ENCODE results near the gene PLA1A. TPM values are rescaled to one million over a fixed set of nuclear protein-coding genes. Genes with fewer than 3 reads are reported as not detected.
A peak's percentile ranks its signal among the peaks of the same experiment; 100 is the strongest.
"Not testable (repeated sequence)": the region's sequence is repeated elsewhere in the genome, so short reads cannot be mapped to it uniquely, and the experiment has no call there.

PLA1A gene, protein sequence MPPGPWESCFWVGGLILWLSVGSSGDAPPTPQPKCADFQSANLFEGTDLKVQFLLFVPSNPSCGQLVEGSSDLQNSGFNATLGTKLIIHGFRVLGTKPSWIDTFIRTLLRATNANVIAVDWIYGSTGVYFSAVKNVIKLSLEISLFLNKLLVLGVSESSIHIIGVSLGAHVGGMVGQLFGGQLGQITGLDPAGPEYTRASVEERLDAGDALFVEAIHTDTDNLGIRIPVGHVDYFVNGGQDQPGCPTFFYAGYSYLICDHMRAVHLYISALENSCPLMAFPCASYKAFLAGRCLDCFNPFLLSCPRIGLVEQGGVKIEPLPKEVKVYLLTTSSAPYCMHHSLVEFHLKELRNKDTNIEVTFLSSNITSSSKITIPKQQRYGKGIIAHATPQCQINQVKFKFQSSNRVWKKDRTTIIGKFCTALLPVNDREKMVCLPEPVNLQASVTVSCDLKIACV
- total RNA-seq = 1 to 10 TPM in 3 of 4 donors, under 1 TPM in 1; 0.97 to 9.6 (median 3.2) TPM

DNA sequence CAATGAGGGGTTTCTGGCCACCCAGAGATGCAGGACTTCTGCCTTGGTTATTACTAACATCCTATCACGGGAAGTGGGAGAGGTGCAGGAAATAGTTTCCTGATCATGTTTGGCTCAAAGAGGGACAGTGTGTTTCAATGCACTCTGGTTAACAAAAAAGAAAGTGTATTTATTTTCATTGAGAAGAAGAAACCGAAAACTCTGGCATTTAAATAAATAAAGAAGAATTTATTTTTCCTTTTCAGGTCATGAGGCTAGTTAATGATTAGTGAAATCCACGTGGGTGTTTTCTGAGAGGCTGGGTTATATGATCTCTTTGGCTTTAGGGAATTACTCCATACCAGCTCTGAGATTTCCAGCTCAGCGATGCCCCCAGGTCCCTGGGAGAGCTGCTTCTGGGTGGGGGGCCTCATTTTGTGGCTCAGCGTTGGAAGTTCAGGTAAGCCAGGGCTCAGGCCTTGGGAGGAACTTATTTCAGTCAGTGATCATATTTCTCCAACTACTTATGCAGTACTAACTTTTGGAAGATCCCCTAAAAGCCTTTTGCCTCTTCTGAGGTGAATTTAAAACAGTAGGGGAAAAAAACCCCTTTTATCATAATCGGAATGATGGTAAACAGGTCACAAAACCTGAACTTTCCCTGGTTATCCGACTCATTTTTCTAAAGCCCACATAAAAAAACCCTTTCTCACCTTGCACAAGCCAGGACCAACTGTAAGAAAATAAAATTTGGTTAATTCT, at the start of gene PLA1A:
Gene PLA1A, plus strand, starts transcription at position 338 of the 741 bp plus-strand sequence. Its CDS starts 29 bp downstream, at position 367.
- H3K4me1 ChIP-seq = peaks cover 40 to 46% of the 10 kb centered on the region in 2 donors
- ATAC-seq (no peak), DNase-seq (no peak)
- intact Hi-C loops (cut with DNase I; ENCODE audit: low total_unique reads) (loop anchor here (2.0 to 5.0 kb wide), 2 partner anchors 17 to 80 kb away; partner anchors contain the start of gene COX17), in situ Hi-C loops (cut with MboI; ENCODE audit: low sequenced_read_pairs in 4 of 4) (no loop called here)
- H3K27ac ChIP-seq = peak within 1 kb of the TSS; percentile 80 to 90 (median 87)
- no peak for TF ChIP-seq POLR2A (IDR thresholded peaks at IDR 0.05)
- TF ChIP-seq, protein P1, sequence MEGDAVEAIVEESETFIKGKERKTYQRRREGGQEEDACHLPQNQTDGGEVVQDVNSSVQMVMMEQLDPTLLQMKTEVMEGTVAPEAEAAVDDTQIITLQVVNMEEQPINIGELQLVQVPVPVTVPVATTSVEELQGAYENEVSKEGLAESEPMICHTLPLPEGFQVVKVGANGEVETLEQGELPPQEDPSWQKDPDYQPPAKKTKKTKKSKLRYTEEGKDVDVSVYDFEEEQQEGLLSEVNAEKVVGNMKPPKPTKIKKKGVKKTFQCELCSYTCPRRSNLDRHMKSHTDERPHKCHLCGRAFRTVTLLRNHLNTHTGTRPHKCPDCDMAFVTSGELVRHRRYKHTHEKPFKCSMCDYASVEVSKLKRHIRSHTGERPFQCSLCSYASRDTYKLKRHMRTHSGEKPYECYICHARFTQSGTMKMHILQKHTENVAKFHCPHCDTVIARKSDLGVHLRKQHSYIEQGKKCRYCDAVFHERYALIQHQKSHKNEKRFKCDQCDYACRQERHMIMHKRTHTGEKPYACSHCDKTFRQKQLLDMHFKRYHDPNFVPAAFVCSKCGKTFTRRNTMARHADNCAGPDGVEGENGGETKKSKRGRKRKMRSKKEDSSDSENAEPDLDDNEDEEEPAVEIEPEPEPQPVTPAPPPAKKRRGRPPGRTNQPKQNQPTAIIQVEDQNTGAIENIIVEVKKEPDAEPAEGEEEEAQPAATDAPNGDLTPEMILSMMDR (IDR thresholded peaks at IDR 0.05 in 4 of 5, conservative IDR thresholded peaks at IDR 0.05 in 1 of 5) = no peak
- no peaks in the 10 kb centered on the region for H3K27me3 ChIP-seq
- H3K36me3 ChIP-seq = no peaks in the 10 kb centered on the region
- H3K4me3 ChIP-seq = no peak within 1 kb of the TSS
- no peaks in the 10 kb centered on the region for H3K9me3 ChIP-seq

DNA sequence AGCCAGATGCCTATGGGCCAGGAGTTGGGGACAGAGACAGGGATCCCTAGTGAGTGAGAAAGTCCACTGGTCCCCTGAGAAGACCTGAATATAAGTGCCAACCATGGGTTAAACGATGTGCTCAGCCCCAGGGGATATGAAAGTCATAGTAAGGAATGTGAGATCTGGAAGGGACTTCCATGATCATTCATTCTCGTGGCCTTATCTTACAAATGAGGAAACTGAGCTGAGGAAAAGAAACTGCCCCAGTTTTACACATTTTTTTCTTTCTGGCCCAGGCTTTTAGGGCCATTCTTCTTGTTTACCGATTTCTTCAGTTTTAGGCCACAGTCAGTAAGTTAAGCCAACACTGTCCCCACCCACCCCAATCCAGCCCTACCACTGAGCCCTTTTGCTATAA, 49.3 kb upstream of the PLA1A start:
- H3K27ac ChIP-seq = no peak overlapping the region
- ATAC-seq (no peak), DNase-seq (no peak)
- no peaks in the 10 kb centered on the region for H3K4me1 ChIP-seq
- no peaks in the 10 kb centered on the region for H3K27me3 ChIP-seq
- H3K36me3 ChIP-seq = no peaks in the 10 kb centered on the region
- intact Hi-C loops (cut with DNase I; ENCODE audit: low total_unique reads) (no loop called here), in situ Hi-C loops (cut with MboI; ENCODE audit: low sequenced_read_pairs in 4 of 4) (no loop called here)
- no peaks in the 10 kb centered on the region for H3K9me3 ChIP-seq
- no peak overlapping the region for H3K4me3 ChIP-seq
- TF ChIP-seq POLR2A (IDR thresholded peaks at IDR 0.05) = no peak
- TF ChIP-seq, protein P1 (IDR thresholded peaks at IDR 0.05 in 4 of 5, conservative IDR thresholded peaks at IDR 0.05 in 1 of 5) = no peak

DNA sequence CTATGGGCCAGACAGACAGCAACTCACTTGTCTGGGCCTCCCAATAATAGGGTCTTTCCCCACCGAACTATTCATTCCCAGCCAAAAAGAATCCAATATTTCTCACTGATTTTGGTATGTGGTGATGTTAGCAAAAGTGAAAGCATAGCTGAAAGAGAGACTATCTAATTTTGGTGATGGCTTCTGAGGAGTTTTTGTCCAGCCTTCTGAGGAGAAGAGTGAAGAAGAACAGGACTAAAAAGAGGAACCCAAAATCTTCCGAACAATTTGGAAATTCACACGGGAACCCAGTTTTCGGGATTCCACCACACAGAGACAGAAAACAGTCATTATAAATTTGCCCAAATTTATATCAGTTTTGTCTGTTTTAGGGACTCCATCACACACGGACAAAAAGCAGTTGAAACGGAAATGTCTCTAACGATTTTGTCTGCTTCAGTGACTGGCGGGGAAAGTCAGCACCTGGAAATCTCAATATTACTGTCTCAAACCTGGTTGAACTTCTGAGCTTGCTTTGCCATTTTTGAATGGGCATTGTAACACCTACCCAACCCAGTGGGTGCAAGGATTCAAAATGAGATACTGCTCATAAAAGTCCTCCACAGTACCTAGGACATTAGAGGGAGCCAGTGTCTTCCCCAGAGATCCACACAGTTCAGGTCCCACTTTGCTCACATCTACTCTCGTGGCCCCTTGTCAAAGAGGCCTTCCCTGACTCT, 47.3 kb upstream of the PLA1A start:
- Histone ChIP-seq H3K36me3 (no peaks in the 10 kb centered on the region), H3K9me3 (no peaks in the 10 kb centered on the region), H3K4me3 (no peak overlapping the region), H3K27ac (no peak overlapping the region), H3K27me3 (no peaks in the 10 kb centered on the region), H3K4me1 (no peaks in the 10 kb centered on the region)
- ATAC-seq = peak in 1 of 2 donors; percentile 27
- TF ChIP-seq, protein P1 (IDR thresholded peaks at IDR 0.05 in 4 of 5, conservative IDR thresholded peaks at IDR 0.05 in 1 of 5) = no peak
- no peak for TF ChIP-seq POLR2A (IDR thresholded peaks at IDR 0.05)
- DNase-seq = no peak
- in situ Hi-C loops (cut with MboI; ENCODE audit: low sequenced_read_pairs in 4 of 4) = no loop called here
- intact Hi-C loops (cut with DNase I; ENCODE audit: low total_unique reads) = no loop called here

DNA sequence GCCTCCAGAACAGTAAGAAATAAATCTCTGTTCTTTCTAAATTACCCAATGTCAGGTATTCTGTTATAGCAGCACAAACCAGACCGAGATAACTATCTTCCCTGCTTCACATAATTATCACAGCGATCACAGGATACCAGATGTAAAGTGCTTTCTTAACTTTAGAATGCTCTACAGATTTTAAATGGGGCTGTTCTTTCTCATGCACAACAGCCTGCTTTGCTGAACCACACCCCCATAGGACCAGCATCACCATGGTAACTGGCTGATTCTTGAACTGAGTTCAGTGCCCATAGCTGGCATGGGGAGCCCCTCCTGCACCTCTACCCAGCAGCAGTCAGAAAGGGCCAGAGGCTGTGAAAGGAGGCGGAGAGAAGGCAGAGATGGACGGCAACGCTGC, 46.1 kb upstream of the PLA1A start:
- TF ChIP-seq POLR2A (IDR thresholded peaks at IDR 0.05) = no peak
- TF ChIP-seq, protein P1 (IDR thresholded peaks at IDR 0.05 in 4 of 5, conservative IDR thresholded peaks at IDR 0.05 in 1 of 5) = no peak
- DNase-seq (no peak), ATAC-seq (no peak)
- Histone ChIP-seq H3K4me3 (no peak overlapping the region), H3K36me3 (no peaks in the 10 kb centered on the region), H3K4me1 (no peaks in the 10 kb centered on the region), H3K9me3 (no peaks in the 10 kb centered on the region), H3K27ac (no peak overlapping the region), H3K27me3 (no peaks in the 10 kb centered on the region)
- in situ Hi-C loops (cut with MboI; ENCODE audit: low sequenced_read_pairs in 4 of 4) = no loop called here
- intact Hi-C loops (cut with DNase I; ENCODE audit: low total_unique reads) = no loop called here

DNA sequence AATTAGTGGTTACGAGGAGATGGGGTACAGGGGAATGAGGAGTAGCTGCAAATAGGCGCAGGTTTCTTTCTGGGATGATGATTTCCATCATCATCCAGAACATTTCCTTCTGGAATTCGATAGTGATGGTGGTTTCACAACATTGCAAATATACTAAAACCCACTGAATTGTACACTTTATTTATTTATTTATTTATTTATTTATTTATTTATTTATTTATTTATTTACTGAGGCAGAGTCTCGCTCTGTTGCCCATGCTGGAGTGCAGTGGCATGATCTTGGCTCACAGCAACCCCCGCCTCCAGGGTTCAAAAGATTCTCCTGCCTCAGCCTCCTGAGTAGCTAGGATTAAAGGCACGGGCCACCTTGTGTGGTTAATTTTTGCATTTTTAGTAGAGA, 44.8 kb upstream of the PLA1A start:
- intact Hi-C loops (cut with DNase I; ENCODE audit: low total_unique reads) = not testable (repeated sequence)

More for the DNA sequence above, 44.8 kb upstream of the PLA1A start:
- H3K4me1 ChIP-seq; H3K9me3 ChIP-seq; H3K27ac ChIP-seq; DNase-seq; H3K4me3 ChIP-seq; H3K36me3 ChIP-seq; H3K27me3 ChIP-seq; ATAC-seq; in situ Hi-C loops (cut with MboI; ENCODE audit: low sequenced_read_pairs in 4 of 4): not testable (repeated sequence)

Data from gastrocnemius medialis (tissue), 4 donors.